Measurements from ENCODE around the gene SPRY4. TPM values are rescaled to one million over a fixed set of nuclear protein-coding genes. Genes with fewer than 3 reads are reported as not detected.
"Not testable (repeated sequence)": the region's sequence is repeated elsewhere in the genome, so short reads cannot be mapped to it uniquely, and the experiment has no call there.

Gene SPRY4
- total RNA-seq, 1 donor from 2014 or later = 2.4 TPM

- no peak overlapping the region for H3K4me3 Mint-ChIP-seq
- H3K27ac Mint-ChIP-seq = no peak overlapping the region
- H3K36me3 Mint-ChIP-seq (ENCODE audit: low read depth) = peaks cover 2% of the 10 kb centered on the region
- no peaks in the 10 kb centered on the region for H3K9me3 Mint-ChIP-seq
- intact Hi-C loops (cut with micrococcal nuclease) = no loop called here
- peaks cover 3% of the 10 kb centered on the region for H3K27me3 Mint-ChIP-seq (ENCODE audit: insufficient read depth)
- H3K4me1 Mint-ChIP-seq (ENCODE audit: low read depth) = no peaks in the 10 kb centered on the region
- no peak for DNase-seq (ENCODE audit: low spot score)
Measured at GRCh38 chr5:142309747-142310318, 15.0 kb downstream of the SPRY4 start.

GRCh38 chr5:142308358-142308757 lies 16.5 kb downstream of the SPRY4 start:
- DNase-seq (ENCODE audit: low spot score) = no peak
- no peaks in the 10 kb centered on the region for H3K4me1 Mint-ChIP-seq (ENCODE audit: low read depth)
- no peak overlapping the region for H3K27ac Mint-ChIP-seq
- H3K36me3 Mint-ChIP-seq (ENCODE audit: low read depth) = peaks cover 2% of the 10 kb centered on the region
- peaks cover 6% of the 10 kb centered on the region for H3K27me3 Mint-ChIP-seq (ENCODE audit: insufficient read depth)
- intact Hi-C loops (cut with micrococcal nuclease) = no loop called here
- H3K4me3 Mint-ChIP-seq = no peak overlapping the region
- no peaks in the 10 kb centered on the region for H3K9me3 Mint-ChIP-seq

GRCh38 chr5:142307146-142307890 lies 17.5 kb downstream of the SPRY4 start:
- no peak overlapping the region for H3K4me3 Mint-ChIP-seq
- no peak for DNase-seq (ENCODE audit: low spot score)
- peaks cover 1% of the 10 kb centered on the region for H3K36me3 Mint-ChIP-seq (ENCODE audit: low read depth)
- no peaks in the 10 kb centered on the region for H3K4me1 Mint-ChIP-seq (ENCODE audit: low read depth)
- peaks cover 4% of the 10 kb centered on the region for H3K27me3 Mint-ChIP-seq (ENCODE audit: insufficient read depth)
- no peaks in the 10 kb centered on the region for H3K9me3 Mint-ChIP-seq
- H3K27ac Mint-ChIP-seq = no peak overlapping the region
- intact Hi-C loops (cut with micrococcal nuclease) = no loop called here

- Mint-ChIP-seq H3K4me1 (ENCODE audit: low read depth) (peaks cover 7% of the 10 kb centered on the region), H3K27me3 (ENCODE audit: insufficient read depth) (peaks cover 4% of the 10 kb centered on the region), H3K9me3 (no peaks in the 10 kb centered on the region), H3K4me3 (no peak overlapping the region), H3K27ac (no peak overlapping the region), H3K36me3 (ENCODE audit: low read depth) (no peaks in the 10 kb centered on the region)
- intact Hi-C loops (cut with micrococcal nuclease) = no loop called here
- DNase-seq (ENCODE audit: low spot score) = no peak
Measured at GRCh38 chr5:142306077-142306502, 18.7 kb downstream of the SPRY4 start.

GRCh38 chr5:142305211-142305610 lies 19.6 kb downstream of the SPRY4 start:
- intact Hi-C loops (cut with micrococcal nuclease) = no loop called here
- H3K4me1 Mint-ChIP-seq (ENCODE audit: low read depth) = peaks cover 7% of the 10 kb centered on the region
- H3K9me3 Mint-ChIP-seq = no peaks in the 10 kb centered on the region
- peaks cover 4% of the 10 kb centered on the region for H3K27me3 Mint-ChIP-seq (ENCODE audit: insufficient read depth)
- no peak for DNase-seq (ENCODE audit: low spot score)
- H3K4me3 Mint-ChIP-seq = no peak overlapping the region
- no peak overlapping the region for H3K27ac Mint-ChIP-seq
- H3K36me3 Mint-ChIP-seq (ENCODE audit: low read depth) = no peaks in the 10 kb centered on the region

GRCh38 chr5:142304013-142304701 lies 20.7 kb downstream of the SPRY4 start:
- H3K36me3 Mint-ChIP-seq (ENCODE audit: low read depth) = no peaks in the 10 kb centered on the region
- intact Hi-C loops (cut with micrococcal nuclease) = no loop called here
- no peaks in the 10 kb centered on the region for H3K9me3 Mint-ChIP-seq
- peaks cover 7% of the 10 kb centered on the region for H3K4me1 Mint-ChIP-seq (ENCODE audit: low read depth)
- H3K4me3 Mint-ChIP-seq = no peak overlapping the region
- H3K27ac Mint-ChIP-seq = no peak overlapping the region
- peaks cover 8% of the 10 kb centered on the region for H3K27me3 Mint-ChIP-seq (ENCODE audit: insufficient read depth)
- DNase-seq (ENCODE audit: low spot score) = no peak

- no peaks in the 10 kb centered on the region for H3K36me3 Mint-ChIP-seq (ENCODE audit: low read depth)
- H3K4me1 Mint-ChIP-seq (ENCODE audit: low read depth) = peaks cover 7% of the 10 kb centered on the region
- DNase-seq (ENCODE audit: low spot score) = no peak
- no peaks in the 10 kb centered on the region for H3K9me3 Mint-ChIP-seq
- peaks cover 8% of the 10 kb centered on the region for H3K27me3 Mint-ChIP-seq (ENCODE audit: insufficient read depth)
- no peak overlapping the region for H3K4me3 Mint-ChIP-seq
- intact Hi-C loops (cut with micrococcal nuclease) = no loop called here
- H3K27ac Mint-ChIP-seq = no peak overlapping the region
Measured at GRCh38 chr5:142303565-142303964, 21.3 kb downstream of the SPRY4 start.

GRCh38 chr5:142301540-142301939 lies 23.3 kb downstream of the SPRY4 start:
- DNase-seq (ENCODE audit: low spot score) = no peak
- Mint-ChIP-seq H3K4me1 (ENCODE audit: low read depth) (peaks cover 7% of the 10 kb centered on the region), H3K27ac (peak overlapping the region; percentile 21), H3K27me3 (ENCODE audit: insufficient read depth) (peaks cover 6% of the 10 kb centered on the region), H3K4me3 (no peak overlapping the region), H3K9me3 (no peaks in the 10 kb centered on the region), H3K36me3 (ENCODE audit: low read depth) (no peaks in the 10 kb centered on the region)
- intact Hi-C loops (cut with micrococcal nuclease) = no loop called here

GRCh38 chr5:142300677-142301076 lies 24.1 kb downstream of the SPRY4 start:
- no peaks in the 10 kb centered on the region for H3K36me3 Mint-ChIP-seq (ENCODE audit: low read depth)
- peaks cover 6% of the 10 kb centered on the region for H3K27me3 Mint-ChIP-seq (ENCODE audit: insufficient read depth)
- no peak overlapping the region for H3K4me3 Mint-ChIP-seq
- H3K4me1 Mint-ChIP-seq (ENCODE audit: low read depth) = peaks cover 7% of the 10 kb centered on the region
- no peak for DNase-seq (ENCODE audit: low spot score)
- H3K27ac Mint-ChIP-seq = no peak overlapping the region
- intact Hi-C loops (cut with micrococcal nuclease) = no loop called here
- no peaks in the 10 kb centered on the region for H3K9me3 Mint-ChIP-seq

GRCh38 chr5:142298789-142299188 lies 26.0 kb downstream of the SPRY4 start:
- H3K27ac Mint-ChIP-seq = no peak overlapping the region
- H3K36me3 Mint-ChIP-seq (ENCODE audit: low read depth) = no peaks in the 10 kb centered on the region
- intact Hi-C loops (cut with micrococcal nuclease) = no loop called here
- H3K27me3 Mint-ChIP-seq (ENCODE audit: insufficient read depth) = peaks cover 4% of the 10 kb centered on the region
- no peak overlapping the region for H3K4me3 Mint-ChIP-seq
- H3K4me1 Mint-ChIP-seq (ENCODE audit: low read depth) = peaks cover 7% of the 10 kb centered on the region
- no peak for DNase-seq (ENCODE audit: low spot score)
- no peaks in the 10 kb centered on the region for H3K9me3 Mint-ChIP-seq

GRCh38 chr5:142297786-142298185 lies 27.0 kb downstream of the SPRY4 start:
- H3K27me3 Mint-ChIP-seq (ENCODE audit: insufficient read depth); H3K36me3 Mint-ChIP-seq (ENCODE audit: low read depth); H3K4me1 Mint-ChIP-seq (ENCODE audit: low read depth): not testable (repeated sequence)

GRCh38 chr5:142296914-142297417 lies 27.9 kb downstream of the SPRY4 start:
- Mint-ChIP-seq H3K9me3 (no peaks in the 10 kb centered on the region), H3K4me1 (ENCODE audit: low read depth) (peaks cover 7% of the 10 kb centered on the region), H3K27ac (no peak overlapping the region), H3K36me3 (ENCODE audit: low read depth) (no peaks in the 10 kb centered on the region), H3K4me3 (no peak overlapping the region), H3K27me3 (ENCODE audit: insufficient read depth) (peaks cover 4% of the 10 kb centered on the region)
- no peak for DNase-seq (ENCODE audit: low spot score)
- intact Hi-C loops (cut with micrococcal nuclease) = no loop called here

More at GRCh38 chr5:142297786-142298185, 27.0 kb downstream of the SPRY4 start:
- intact Hi-C loops (cut with micrococcal nuclease); H3K27ac Mint-ChIP-seq; H3K4me3 Mint-ChIP-seq; DNase-seq (ENCODE audit: low spot score); H3K9me3 Mint-ChIP-seq: not testable (repeated sequence)

All from activated T-helper 1 cell treated with anti-CD3 and anti-CD28 coated beads, Interleukin-12 subunit alpha, Interleukin-12 subunit beta, Interleukin-2, Interleukin-4 antibody, amounts not matched to agents 30 ng/mL and 10 ng/mL and 1 ng/mL, durations not matched to agents 14 hours and 24 hours and 36 hours (primary cell).